Activated B cell treated with CpG ODN at 0.5 μM for 24 hours (primary cell): ENCODE results near the gene CPA4. TPM values are rescaled to one million over a fixed set of nuclear protein-coding genes. Genes with fewer than 3 reads are reported as not detected.

Experiments
- ATAC-seq: fragments of 200-7000 bp; cut with Tn5 transposase; one replicate; pipeline ENCODE4 v1.10.0; 2021; ENCODE audit warnings: low read depth, mild to moderate bottlenecking, moderate library complexity
- CTCF ChIA-PET: fragments of 350-600 bp; sonication (Branson Sonifier 250); formaldehyde crosslinking; loops from one replicate; lab custom pipeline; 2021; ENCODE audit warnings: antibody characterized with exemption; lab: Charles Lee
- POLR2A ChIA-PET: fragments of 350-600 bp; sonication (Branson Sonifier 250); formaldehyde crosslinking; loops from one replicate; lab custom pipeline; 2021; ENCODE audit warnings: antibody characterized with exemption; lab: Charles Lee
- DNase-seq: peaks from one replicate; pipeline ENCODE4 v3.0.0; 2022
- H3K27ac Mint-ChIP-seq: one replicate; pipeline ENCODE4 v1.8.0; 2020; ENCODE audit warnings: mixed read lengths
- H3K27me3 Mint-ChIP-seq: one replicate; pipeline ENCODE4 v1.8.0; 2021; ENCODE audit warnings: mixed read lengths
- H3K36me3 Mint-ChIP-seq: one replicate; pipeline ENCODE4 v1.8.0; 2021; ENCODE audit warnings: low read depth, mixed read lengths
- H3K4me1 Mint-ChIP-seq: one replicate; pipeline ENCODE4 v1.8.0; 2021; ENCODE audit warnings: mixed read lengths
- H3K4me3 Mint-ChIP-seq: one replicate; pipeline ENCODE4 v1.8.0; 2020; ENCODE audit warnings: mild to moderate bottlenecking, mixed read lengths
- H3K9me3 Mint-ChIP-seq: one replicate; pipeline ENCODE4 v1.8.0; 2020; ENCODE audit warnings: mixed read lengths
- intact Hi-C: fragments of 100-400 bp; cut with micrococcal nuclease; formaldehyde crosslinking; loops from one replicate; pipeline ENCODE4 v1.15.1; 2024
- total RNA-seq: library from RNA; stranded (reverse); gene quantifications from 2 replicates; pipeline ENCODE4 v1.2.3, GENCODE V29; 2022
- TF ChIP-seq, protein P1 (sequence below): fragments of 200-600 bp; IDR thresholded peaks from one replicate; pipeline ENCODE4 v1.8.0; 2022; ENCODE audit warnings: antibody characterized with exemption, mild to moderate bottlenecking

The CPA4 gene
- total RNA-seq, 1 donor from 2014 or later, result not detected

DNA sequence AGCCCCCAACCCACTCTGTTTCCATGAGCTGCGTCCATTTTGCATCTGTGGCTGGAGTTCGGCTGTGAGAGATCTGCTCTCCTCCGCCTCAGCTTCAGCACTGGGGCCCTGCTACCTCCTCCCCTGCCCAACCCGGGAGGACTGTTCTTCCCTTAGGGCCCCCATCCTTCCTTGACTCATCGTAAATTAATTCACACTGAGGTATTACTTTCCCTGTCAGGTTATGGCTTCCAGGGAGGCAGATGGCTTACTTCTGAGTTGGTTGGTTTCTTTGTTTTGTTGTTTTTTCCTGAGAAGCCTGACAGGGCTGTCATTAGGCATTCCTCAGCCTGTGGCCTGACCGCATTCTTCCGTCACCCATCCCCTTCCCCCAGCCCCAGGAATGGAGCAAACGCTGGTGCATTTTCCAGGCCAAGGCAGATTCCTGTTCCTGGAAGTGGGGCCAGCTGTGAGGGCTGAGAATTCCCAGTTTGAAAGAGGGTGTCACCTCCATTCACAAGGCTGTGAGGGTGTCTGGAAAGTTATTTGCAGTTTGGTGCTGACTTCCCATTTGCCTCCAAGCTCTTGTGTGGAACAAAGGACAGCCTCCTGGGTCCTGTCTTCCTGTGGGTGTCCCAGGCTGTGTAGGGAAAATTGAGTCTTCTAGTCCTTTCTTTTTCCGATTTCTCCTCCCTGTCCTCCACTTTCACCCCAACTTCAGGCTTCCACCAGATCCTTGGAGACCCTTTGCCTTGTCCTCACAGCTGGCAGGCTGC lies 63.3 kb downstream of the CPA4 start:
- no peaks in the 10 kb centered on the region for H3K4me1 Mint-ChIP-seq
- DNase-seq, result no peak
- H3K36me3 Mint-ChIP-seq, result no peaks in the 10 kb centered on the region
- H3K4me3 Mint-ChIP-seq, result no peak overlapping the region
- TF ChIP-seq, protein P1, sequence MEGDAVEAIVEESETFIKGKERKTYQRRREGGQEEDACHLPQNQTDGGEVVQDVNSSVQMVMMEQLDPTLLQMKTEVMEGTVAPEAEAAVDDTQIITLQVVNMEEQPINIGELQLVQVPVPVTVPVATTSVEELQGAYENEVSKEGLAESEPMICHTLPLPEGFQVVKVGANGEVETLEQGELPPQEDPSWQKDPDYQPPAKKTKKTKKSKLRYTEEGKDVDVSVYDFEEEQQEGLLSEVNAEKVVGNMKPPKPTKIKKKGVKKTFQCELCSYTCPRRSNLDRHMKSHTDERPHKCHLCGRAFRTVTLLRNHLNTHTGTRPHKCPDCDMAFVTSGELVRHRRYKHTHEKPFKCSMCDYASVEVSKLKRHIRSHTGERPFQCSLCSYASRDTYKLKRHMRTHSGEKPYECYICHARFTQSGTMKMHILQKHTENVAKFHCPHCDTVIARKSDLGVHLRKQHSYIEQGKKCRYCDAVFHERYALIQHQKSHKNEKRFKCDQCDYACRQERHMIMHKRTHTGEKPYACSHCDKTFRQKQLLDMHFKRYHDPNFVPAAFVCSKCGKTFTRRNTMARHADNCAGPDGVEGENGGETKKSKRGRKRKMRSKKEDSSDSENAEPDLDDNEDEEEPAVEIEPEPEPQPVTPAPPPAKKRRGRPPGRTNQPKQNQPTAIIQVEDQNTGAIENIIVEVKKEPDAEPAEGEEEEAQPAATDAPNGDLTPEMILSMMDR, result no peak
- POLR2A ChIA-PET, result no interaction called here
- H3K27me3 Mint-ChIP-seq, result peaks cover 3% of the 10 kb centered on the region
- no peak overlapping the region for H3K27ac Mint-ChIP-seq
- no peak for ATAC-seq
- peaks cover 9% of the 10 kb centered on the region for H3K9me3 Mint-ChIP-seq
- CTCF ChIA-PET, result no interaction called here
- intact Hi-C loops, result no loop called here

DNA sequence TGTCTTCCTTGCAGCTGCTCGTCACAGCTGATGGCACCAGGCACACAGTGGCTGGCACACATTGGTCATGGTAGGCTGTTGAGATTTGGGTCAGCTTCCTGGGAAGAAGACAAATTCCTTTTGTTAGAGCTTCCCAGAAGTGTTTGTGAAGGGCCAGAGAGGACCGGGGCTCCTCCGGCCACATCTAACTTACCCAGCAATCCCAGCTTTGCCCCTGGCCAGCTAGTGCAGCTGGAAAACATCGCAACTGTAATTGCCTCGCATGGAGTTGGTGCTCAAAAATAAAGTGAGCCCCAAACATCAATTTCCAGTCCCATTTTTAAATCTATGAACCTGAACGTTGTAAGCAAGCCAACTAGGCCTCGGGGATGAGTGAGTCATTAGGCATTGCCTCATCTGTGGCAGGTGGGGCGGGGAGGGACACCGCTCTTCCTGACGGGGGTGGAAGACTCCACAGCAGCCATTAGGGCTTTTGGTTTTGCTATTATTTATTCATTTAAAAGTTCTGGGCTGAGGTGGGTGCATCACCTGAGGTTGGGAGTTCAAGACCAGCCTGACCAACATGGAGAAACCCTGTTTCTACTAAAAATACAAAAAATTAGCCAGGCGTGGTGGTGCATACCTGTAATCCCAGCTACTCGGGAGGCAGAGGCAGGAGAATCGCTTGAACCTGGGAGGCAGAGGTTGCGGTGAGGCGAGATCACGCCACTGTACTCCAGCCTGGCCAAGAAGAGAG lies 64.1 kb downstream of the CPA4 start:
- intact Hi-C loops, result no loop called here
- Mint-ChIP-seq H3K4me1 (no peaks in the 10 kb centered on the region), H3K4me3 (no peak overlapping the region), H3K27me3 (no peaks in the 10 kb centered on the region), H3K9me3 (peaks cover 9% of the 10 kb centered on the region), H3K36me3 (no peaks in the 10 kb centered on the region), H3K27ac (no peak overlapping the region)
- no peak for DNase-seq
- TF ChIP-seq, protein P1, result no peak
- ChIA-PET CTCF (no interaction called here), POLR2A (no interaction called here)
- ATAC-seq, result no peak

DNA sequence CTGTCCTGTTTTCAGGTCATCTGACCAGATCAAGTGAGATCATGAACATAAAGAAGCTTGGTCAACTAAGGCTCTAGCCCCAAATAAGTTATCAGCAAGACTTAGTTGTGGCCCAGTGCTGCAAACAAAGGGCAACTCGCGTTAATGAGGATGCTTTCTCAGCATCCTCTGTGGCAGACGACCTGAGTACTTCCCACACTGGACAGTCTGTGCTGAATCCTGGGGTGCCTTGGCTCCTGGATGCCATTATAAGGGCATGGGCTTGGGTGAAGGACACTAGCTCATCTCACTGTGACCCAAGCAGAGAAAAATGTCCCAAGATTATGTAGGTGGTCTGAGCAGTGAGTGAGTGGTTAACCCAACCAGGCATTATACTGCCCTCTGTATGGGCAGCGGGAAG lies 65.5 kb downstream of the CPA4 start:
- H3K27ac Mint-ChIP-seq, result no peak overlapping the region
- DNase-seq (no peak), ATAC-seq (no peak)
- no peaks in the 10 kb centered on the region for H3K27me3 Mint-ChIP-seq
- POLR2A ChIA-PET, result no interaction called here
- intact Hi-C loops, result no loop called here
- no peaks in the 10 kb centered on the region for H3K36me3 Mint-ChIP-seq
- peaks cover 9% of the 10 kb centered on the region for H3K9me3 Mint-ChIP-seq
- no peaks in the 10 kb centered on the region for H3K4me1 Mint-ChIP-seq
- no peak overlapping the region for H3K4me3 Mint-ChIP-seq
- TF ChIP-seq, protein P1, result no peak
- CTCF ChIA-PET, result no interaction called here

DNA sequence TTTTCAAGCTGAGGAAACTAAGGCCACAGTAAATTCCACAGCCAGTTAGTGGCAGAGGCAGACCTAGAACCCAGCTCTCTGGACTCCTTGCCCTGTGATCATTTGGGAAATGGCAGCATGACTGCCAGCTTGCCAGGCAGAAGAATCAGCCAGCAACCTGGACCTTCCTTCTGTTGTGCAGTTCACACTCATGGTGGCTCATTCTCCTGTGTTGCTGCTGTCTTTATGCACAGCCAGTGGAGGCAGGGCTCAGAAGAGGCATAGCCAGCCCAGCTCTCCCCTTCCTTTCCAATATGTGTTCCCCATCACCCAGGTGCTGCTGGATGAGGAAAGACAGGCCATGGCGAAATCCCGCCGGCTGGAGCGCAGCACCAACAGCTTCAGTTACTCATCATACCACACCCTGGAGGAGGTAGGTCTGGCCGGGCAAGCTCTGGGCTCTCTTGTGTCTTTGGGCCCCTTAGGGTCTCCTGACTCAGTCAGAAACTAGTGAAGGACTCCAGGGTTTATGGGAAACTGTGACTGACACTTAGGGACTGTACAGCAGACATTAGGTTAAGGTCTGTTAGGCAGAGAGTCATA lies 66.4 kb downstream of the CPA4 start:
- peaks cover 9% of the 10 kb centered on the region for H3K9me3 Mint-ChIP-seq
- H3K36me3 Mint-ChIP-seq, result no peaks in the 10 kb centered on the region
- intact Hi-C loops, result no loop called here
- no peak for ATAC-seq
- no peak overlapping the region for H3K27ac Mint-ChIP-seq
- TF ChIP-seq, protein P1, result no peak
- POLR2A ChIA-PET, result no interaction called here
- DNase-seq, result no peak
- H3K4me1 Mint-ChIP-seq, result no peaks in the 10 kb centered on the region
- no peak overlapping the region for H3K4me3 Mint-ChIP-seq
- CTCF ChIA-PET, result no interaction called here
- H3K27me3 Mint-ChIP-seq, result no peaks in the 10 kb centered on the region

DNA sequence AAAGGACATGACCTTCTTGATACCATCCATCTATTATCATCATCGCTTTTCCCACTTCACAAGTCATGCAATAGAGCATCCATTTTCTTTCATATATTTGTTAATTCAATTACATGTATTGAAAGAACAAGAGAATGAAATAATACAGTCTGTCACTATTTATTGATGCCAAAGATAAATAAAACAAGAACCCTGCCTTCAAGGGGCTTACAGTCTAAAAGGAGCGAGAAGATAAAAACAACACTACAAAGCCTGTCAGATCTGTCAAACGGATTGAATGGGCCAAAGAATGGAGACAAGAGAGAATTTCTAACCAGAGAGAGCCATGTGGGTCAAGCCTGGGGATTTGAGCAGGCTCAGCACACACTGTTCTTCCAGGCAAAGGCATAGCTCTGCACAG lies 67.6 kb downstream of the CPA4 start:
- peaks cover 9% of the 10 kb centered on the region for H3K9me3 Mint-ChIP-seq
- CTCF ChIA-PET, result no interaction called here
- ATAC-seq, result no peak
- DNase-seq, result no peak
- intact Hi-C loops, result no loop called here
- H3K36me3 Mint-ChIP-seq, result no peaks in the 10 kb centered on the region
- H3K27me3 Mint-ChIP-seq, result no peaks in the 10 kb centered on the region
- no peak overlapping the region for H3K27ac Mint-ChIP-seq
- TF ChIP-seq, protein P1, result no peak
- H3K4me3 Mint-ChIP-seq, result no peak overlapping the region
- no peaks in the 10 kb centered on the region for H3K4me1 Mint-ChIP-seq
- POLR2A ChIA-PET, result no interaction called here
